ENCODE results near the gene C1orf35.
A peak's percentile ranks its signal among the peaks of the same experiment; 100 is the strongest.
"Not testable (repeated sequence)": the region's sequence is repeated elsewhere in the genome, so short reads cannot be mapped to it uniquely, and the experiment has no call there.

The C1orf35 gene

DNA sequence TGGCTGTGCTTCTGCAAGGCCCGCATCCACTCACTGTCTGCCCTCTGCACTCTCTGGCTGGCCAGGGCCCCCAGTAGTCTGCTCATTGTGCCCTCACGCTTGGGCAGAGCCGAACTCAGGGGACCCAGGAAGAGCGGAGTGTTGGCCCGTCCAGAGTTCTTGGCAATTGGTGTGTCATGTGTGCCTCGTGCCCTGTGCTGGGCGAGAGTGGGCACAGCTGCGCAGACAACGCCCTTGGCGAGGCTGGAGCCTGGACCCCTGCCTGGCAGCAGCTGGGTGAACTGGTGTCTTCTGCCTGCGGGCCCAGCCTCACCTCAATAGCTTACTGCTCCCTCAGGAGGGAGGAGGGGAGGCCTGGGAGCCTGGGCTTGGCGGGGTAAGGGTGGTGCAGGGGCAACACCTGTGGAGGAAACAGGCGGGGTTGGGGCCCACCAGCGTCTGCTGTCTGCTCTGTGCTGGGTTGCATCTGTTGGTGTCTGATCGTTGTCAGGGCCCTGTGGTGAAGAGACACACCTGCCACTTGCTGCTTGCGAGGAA lies 39.1 kb upstream of the C1orf35 start:
- no peak for DNase-seq (ENCODE audit: low read depth)

DNA sequence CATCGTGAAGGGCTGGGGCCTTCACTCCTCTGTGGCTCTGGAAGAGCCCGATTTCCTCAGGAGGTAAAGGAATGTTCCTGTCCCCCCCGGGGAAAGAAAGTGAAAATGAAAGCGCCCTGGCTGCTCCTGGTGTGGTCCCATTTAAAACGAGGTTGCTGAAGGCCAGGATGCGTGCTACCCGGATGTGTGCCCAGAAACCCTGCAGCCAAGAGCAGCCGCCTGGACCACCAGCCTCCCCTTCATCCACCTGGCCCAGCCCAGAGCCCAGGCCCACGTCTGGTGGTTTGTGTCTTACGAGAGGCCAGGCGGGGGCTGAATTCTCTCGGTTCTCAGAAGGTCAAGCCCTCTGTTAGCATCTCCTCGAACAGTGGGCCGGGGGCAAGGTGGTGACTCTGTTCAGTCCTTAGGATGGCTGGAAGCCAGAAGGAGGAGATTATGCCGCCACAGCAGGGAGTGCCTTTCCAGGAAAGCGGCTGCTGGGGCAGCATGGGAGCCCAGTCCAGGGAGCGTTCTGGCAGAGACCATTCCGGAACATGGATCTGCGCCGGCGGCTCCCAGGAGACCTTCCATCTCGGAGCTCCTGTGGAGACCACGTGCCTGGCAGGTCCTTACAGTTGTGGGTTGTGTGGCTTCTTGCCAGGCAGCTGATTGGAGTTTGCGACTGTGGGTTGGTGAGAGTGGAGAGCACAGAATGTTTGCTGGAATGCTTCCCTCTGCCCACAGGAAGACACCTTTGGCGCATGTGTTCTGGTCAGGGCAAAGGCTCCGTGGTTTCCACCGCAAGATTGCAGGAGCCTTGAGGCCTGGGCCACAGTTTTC lies 38.3 kb upstream of the C1orf35 start:
- no peak for DNase-seq (ENCODE audit: low read depth)

DNA sequence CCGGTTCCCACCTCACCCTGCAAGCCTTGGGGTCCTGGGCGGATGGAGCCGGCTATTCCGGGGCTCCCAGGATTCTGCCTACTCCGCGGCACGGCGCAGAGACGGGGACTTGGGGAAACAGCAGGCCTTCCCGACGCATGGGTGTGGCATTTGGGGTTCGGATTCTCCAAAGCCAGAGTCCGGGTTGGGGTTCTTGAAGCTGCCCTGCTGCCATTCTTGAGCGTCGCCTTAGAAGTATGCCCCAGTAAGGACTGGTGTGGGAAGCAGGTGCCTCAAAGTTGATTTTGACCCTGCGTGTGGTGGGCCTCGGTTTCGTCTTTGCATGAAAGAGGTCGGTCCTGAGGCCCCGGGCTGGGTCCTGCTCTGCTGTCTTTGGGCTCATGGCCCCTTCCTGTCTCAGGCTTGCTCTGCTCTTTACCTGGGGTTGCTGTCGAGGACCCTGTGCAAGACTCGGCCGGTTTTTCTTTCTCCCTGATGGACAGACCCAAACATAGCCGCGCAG lies 37.6 kb upstream of the C1orf35 start:
- no peak for DNase-seq (ENCODE audit: low read depth)

- DNase-seq (ENCODE audit: low read depth) = peak; percentile 89
Measured at GRCh38 chr1:228139931-228140723, 37.0 kb upstream of the C1orf35 start, which contains the start of gene GUK1. Gene GUK1, plus strand, starts transcription at chr1:228140279. Its CDS starts 24 bp downstream, at chr1:228140303.

DNA sequence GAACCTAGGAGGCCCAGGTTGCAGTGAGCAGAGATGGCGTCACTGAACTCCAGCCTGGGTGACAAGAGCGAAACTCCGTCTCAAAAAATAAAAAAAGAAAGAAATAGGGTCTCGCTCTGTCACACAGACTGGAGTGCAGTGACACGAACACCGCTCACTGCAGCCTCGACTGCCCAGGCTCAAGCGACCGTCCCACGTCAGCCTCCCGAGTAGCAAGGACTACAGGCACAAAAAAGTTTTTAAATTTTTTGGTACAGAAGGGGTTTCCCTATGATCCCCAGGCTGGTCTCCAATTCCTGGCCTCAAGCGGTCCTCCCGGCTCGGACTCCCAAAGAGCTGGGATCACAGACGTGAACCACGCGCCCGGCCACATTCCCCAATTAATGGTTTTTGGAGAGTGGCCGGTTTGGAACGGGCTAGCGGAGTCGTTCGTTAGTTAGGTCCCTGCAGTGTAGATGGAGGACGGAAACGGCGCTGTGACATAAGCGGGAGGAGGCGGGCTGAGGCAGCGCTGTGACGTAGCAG lies 36.3 kb upstream of the C1orf35 start:
- DNase-seq (ENCODE audit: low read depth) = no peak

DNA sequence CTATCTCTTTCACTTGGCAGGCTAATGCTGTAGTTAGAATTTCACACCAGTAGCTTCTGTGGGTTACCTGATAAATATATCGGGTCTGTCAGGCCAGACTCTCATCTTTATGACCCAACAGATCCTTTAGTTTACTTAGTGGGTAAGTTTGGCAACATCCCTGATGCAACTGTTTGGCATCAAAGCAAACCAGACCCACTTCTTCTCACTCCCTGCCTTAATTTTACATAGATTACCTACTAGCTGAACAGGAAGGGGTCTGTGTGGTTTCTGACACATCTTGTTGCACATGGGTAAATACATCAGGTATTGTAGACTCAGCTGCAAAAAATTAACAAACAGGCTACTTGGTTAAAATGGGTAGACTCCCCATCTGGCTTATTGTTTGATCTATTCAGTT lies 33.8 kb upstream of the C1orf35 start:
- no peak for DNase-seq (ENCODE audit: low read depth)

DNA sequence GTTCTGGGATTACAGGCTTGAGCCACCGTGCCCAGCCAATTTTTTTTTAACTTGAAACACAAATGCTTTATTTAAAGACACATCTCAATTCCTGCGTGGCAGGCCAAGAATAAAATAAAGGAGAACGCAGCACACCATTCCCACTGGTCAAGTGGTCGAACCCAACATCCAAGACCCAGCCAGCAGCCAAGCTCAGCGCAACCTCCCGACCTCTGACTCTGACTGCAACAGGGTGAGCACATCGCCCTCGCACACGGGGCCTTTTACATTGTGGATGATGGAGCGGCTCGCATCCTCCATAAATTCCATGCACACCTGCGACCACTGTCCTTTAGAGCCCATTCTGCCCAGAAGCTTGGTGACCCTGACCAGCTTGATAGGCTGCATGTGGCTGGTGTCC lies 31.5 kb upstream of the C1orf35 start:
- no peak for DNase-seq (ENCODE audit: low read depth)

GRCh38 chr1:228131766-228132165 lies 28.6 kb upstream of the C1orf35 start:
- no peak for DNase-seq (ENCODE audit: low read depth)

GRCh38 chr1:228125185-228125584 lies 22.1 kb upstream of the C1orf35 start:
- DNase-seq (ENCODE audit: low read depth) = no peak

DNA sequence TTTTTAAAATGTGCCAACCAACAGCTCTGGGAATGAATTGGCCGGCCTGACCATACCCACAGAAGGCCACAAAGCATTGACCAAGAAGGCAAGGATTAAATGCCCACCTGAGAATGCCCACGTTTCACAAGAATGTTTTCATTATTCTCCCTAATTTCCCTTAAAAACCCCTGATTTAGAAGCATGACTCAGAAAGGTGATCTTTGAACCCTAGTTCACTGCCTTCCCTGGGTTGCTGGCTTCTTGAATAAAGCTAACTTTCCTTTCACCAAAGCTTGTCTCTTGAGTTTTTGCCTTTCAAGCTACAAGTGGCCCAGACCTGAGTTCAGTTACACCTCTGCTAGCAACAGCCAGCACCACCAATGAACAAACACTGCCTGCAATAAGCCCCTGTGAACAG lies 20.4 kb upstream of the C1orf35 start:
- no peak for DNase-seq (ENCODE audit: low read depth)

- DNase-seq (ENCODE audit: low read depth) = no peak
Measured at GRCh38 chr1:228122921-228123441, 19.9 kb upstream of the C1orf35 start.

GRCh38 chr1:228120857-228121489 lies 17.8 kb upstream of the C1orf35 start:
- DNase-seq (ENCODE audit: low read depth) = no peak

- DNase-seq (ENCODE audit: low read depth) = no peak
Measured at GRCh38 chr1:228120351-228120750, 17.2 kb upstream of the C1orf35 start.

DNA sequence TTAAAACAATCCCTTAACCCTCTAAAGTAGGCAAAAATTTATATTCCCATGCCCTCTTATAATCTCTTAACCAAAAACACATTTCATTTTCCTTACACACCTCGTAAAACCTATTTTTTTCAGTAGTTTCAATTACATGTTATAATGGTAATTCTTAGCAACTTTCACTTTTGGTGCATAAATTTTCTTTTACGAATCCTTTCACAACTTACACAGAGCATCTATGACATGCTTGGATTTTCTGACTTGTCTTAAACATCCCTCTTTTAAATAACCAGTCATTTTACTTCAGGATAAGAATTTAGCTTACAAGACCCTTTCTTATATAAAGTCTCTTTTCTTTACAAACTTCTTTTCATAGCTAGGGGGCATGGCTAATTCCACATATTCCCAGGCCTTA lies 14.9 kb upstream of the C1orf35 start:
- DNase-seq (ENCODE audit: low read depth) = no peak

DNA sequence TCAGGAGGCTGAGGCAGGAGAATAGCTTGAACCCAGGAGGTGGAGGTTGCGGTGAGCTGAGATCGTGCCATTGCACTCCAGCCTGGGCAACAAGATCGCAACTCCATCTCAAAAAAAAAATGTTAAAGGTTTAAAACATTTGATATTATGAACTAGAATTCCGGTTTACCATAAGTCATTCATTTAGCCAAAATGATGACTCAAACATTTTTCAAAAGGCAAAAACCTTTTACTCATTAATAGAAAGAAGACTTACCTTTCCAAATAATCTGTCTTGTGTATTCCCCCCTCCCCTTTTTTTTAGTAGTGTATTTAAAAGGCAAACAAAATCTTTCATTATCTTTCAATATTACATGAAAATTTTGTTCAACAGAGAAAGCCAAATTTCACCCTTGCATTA lies 14.2 kb upstream of the C1orf35 start:
- DNase-seq (ENCODE audit: low read depth) = no peak

GRCh38 chr1:228114827-228115226 lies 11.7 kb upstream of the C1orf35 start:
- DNase-seq (ENCODE audit: low read depth) = no peak

- no peak for DNase-seq (ENCODE audit: low read depth)
Measured at GRCh38 chr1:228112617-228113016, 9.5 kb upstream of the C1orf35 start.

DNA sequence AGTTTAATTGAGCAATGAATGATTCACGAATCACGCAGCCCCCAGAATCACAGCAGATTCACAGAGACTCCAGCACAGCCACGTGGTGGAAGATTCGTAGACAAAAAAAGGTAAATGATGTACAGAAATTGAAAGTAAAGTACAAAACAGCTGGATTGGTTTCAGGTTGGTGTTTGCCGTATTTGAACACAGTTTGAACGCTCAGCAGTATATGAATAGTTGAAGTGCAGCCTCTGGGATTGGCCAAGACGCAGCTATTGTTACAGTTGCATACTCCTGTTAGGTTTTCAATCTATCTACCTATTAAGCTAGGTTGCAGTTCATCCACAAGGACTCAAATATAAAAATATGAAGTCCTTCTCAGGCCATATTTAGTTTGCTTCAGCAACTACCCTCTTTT lies 9.0 kb upstream of the C1orf35 start:
- DNase-seq (ENCODE audit: low read depth) = no peak

GRCh38 chr1:228111315-228111714 lies 8.2 kb upstream of the C1orf35 start:
- not testable (repeated sequence) for DNase-seq (ENCODE audit: low read depth)

DNA sequence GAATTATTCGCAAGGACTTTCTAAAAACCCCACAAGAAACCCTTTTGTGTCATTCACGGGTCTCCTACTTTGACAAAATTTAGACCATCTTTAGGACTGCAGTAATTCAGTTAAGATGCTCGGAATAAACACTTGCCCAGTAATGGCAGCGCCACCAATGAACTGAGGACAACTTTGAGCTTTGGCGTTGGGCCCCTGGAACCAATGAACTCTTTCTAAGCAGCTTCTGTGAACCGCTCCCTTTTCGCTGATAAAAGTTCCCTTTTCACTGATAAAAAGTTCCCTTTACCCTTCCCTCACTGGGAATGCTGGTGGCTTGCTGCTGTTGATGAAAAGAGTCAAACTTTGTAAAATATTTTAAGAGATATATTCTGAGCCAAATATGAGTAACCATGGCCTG lies 7.4 kb upstream of the C1orf35 start:
- no peak for DNase-seq (ENCODE audit: low read depth)

DNA sequence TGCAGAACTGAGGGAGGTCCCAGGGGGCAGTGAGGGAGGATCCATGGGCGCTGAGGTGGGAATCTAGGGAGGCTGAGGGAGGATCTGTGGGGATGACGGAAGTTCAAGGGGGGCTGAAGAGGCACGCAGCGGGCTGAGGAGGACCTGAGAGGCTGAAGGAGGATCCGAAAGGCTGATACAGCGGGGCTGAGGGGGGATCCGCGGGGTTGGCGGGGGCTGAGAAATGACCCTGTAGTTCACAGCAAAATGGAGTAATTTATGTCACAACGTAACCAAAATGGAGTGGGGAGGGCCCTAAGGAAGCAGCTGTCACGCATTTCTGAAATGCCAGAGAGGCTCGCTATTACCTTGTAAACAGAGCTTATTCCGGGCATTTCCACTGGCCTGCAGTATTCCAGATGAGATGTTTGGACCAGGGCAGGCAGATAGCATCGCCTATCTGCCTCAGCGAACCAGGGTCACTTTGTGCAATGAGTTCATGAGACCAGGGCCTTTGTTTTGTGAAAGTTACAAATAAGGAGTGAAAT lies 6.9 kb upstream of the C1orf35 start:
- DNase-seq (ENCODE audit: low read depth) = no peak

Measured in GM04503 (cell line).